ENCODE measurements around the gene UQCRQ. TPM values are rescaled to one million over a fixed set of nuclear protein-coding genes. Genes with fewer than 3 reads are reported as not detected.
"Not testable (repeated sequence)": the region's sequence is repeated elsewhere in the genome, so short reads cannot be mapped to it uniquely, and the experiment has no call there.

The UQCRQ gene
- total RNA-seq, 1 donor from 2014 or later, result 75.8 TPM

GRCh38 chr5:132831095-132831860 lies 35.2 kb upstream of the UQCRQ start:
- FAIRE-seq, result no peak

DNA sequence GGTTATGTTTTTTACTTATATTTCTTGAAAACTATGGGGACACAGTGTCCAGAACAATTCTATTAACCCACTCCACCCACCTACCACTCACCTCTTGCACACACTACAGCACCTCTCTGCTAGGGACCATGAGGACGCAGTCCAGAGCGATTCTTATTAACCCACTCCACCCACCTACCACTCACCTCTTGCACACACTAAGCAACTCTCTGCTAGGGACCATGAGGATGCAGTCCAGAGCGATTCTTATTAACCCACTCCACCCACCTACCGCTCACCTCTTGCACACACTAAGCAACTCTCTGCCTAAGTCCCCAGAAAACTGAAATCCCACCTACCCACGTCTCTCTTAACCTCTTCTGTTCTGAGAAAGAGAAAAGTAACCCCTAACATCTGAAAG lies 33.8 kb upstream of the UQCRQ start:
- FAIRE-seq (no peak), DNase-seq (ENCODE audit: low spot score in 2 of 2) (no peak)

More at GRCh38 chr5:132831095-132831860, 35.2 kb upstream of the UQCRQ start:
- no peak for DNase-seq (ENCODE audit: low spot score in 2 of 2)

DNA sequence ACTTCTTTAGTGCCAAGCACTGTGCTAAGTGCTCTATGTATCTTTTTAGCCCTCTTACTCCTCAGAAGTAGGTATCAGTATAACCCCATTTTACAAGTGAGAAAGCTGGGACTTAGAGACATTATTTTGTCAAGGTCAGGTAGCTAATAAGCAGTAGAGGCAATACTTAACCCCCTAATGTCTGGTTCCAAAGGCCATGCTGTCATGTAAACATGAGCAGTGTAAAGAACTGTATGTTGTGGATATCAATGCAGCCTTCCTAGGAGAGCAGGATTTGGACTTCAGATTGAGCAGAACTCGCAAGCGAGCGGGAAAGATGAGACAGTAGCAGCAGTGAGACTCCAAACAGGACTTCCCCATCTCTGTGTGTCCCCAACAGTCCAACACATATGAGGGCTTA lies 32.4 kb upstream of the UQCRQ start:
- DNase-seq (ENCODE audit: low spot score in 2 of 2), result no peak
- no peak for FAIRE-seq

DNA sequence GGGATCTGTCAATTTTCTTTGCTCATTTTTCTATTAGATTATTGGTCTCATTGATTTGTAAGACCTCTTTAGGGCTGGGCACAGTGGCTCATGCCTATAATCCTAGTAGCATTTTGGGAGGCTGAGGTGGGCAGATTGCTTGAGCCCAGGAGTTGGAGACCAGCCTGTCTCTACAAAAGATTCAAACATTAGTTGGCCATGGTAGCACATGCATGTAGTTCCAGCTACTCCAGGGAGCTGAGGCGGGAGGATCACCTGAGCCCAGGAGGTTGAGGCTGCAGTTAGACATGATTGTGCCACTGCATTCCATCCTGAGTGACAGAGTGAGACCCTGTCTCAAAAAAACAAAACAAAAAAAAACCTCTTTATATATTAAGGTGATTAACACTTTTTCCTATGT lies 29.6 kb upstream of the UQCRQ start:
- FAIRE-seq (no peak), DNase-seq (ENCODE audit: low spot score in 2 of 2) (no peak)

DNA sequence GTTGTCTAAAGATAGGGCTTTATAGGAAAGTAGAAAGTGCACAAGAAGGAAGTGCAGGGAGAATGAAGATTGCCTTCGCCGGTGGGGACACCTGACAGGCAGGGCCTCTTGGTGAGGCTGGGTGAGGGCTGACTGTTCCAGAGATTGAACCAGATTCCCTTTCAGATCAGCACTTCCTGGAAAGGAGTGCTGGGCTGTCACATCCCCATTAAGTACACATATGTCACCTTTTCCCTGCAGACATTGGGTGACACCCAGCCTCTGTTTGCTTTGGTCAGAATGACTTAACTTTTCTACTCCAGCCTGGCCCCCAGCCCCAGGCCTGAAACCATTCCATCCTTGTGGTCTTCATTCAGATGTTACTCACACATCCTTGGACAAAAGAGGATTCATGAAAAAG lies 28.6 kb upstream of the UQCRQ start:
- FAIRE-seq (no peak), DNase-seq (ENCODE audit: low spot score in 2 of 2) (no peak)

DNA sequence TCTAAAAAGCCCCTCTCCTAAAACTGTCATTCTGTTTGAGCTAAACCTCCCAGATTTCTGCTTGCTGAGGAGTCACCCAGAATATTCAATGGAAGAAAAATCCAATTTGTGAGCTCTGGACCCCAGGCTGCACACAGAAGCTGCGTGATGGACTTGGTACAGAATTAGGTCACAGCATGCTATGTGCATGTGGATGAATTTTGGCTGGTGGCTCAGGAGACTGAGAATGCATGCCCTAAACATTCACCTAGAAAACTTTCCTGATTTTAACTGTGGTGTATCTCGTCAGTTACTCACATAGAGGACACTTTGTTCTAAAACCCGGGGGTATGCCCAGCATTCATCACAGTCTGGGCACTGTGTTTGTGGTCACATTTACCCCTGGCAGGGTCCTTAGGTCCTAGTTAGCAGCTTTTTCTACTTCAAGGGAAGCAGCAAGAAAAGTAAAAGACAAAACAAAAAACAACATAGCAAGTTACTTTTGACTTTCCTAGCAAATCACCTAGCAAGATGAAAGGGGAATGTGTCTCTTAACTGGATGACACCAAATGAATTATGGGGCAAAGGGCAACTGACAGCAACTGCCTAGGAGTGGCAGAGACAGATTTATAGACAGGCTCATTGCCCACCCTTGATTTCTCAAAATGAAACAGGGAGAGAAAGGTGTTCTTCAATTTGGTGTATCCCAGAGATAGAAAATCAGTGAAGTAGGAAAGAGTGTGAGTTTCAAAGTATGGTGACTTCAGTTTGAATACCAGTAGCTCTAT lies 27.7 kb upstream of the UQCRQ start:
- no peak for FAIRE-seq
- DNase-seq (ENCODE audit: low spot score in 2 of 2), result no peak

- DNase-seq (ENCODE audit: low spot score in 2 of 2) (no peak), FAIRE-seq (no peak)
These were observed 26.8 kb upstream of the UQCRQ start for GRCh38 chr5:132839426-132840301.

GRCh38 chr5:132840313-132840712 lies 26.1 kb upstream of the UQCRQ start:
- DNase-seq (ENCODE audit: low spot score in 2 of 2) (no peak), FAIRE-seq (no peak)

DNA sequence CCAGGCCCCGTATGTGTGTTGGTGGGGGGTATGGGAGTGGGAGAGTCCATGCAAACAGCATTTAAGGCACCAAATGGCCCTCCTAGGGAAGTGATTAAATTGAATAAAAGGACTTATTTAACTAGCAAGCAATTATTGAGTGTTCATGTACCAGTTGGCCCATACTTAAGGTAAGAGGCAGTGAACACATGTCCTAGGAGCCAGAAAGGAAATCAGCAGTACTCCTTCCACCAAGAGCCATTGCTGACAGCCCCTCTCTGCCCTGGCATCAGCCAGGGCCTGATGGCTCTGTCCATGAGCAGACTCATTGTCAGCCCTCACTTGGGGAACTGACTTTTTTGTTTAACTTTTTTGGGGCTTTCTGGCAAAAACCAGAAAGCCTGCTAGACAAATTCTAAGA lies 25.5 kb upstream of the UQCRQ start:
- DNase-seq (ENCODE audit: low spot score in 2 of 2), result no peak
- FAIRE-seq, result no peak

DNA sequence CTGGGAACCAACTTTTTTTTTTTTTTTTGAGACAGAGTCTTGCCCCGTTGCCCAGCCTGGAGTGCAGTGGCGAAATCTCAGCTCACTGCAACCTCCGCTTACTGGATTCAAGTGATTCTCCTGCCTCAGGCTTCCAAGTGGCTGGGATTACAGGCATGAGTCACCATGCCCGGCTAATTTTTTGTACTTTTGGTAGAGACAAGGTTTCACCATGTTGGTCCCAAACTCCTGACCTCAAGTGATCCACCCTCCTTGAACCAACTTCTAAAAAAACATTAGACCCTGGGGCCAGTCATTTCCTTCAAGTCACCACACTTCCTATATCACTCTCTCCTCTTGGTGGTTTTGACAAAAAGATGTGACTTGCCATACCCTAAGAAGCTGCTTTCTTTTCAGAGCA lies 25.1 kb upstream of the UQCRQ start:
- FAIRE-seq, result no peak

DNA sequence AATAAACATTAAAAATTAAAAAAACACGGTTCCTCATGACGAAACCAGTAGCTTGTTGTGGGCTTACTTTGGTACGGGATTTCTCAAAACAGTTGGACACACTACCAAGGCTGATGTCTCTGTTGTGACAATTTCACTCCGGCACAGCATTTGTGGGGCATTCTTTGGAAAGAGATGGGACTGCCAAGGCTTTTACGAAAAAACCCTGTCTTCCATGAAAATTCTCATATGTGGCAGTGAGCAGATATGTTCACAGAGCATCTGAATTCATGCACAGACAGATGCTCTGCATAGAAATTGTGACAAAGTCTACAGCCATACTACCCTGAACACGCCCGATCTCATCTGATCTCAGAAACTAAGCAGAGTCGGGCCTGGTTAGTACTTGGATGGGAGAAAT lies 18.2 kb upstream of the UQCRQ start:
- DNase-seq (ENCODE audit: low spot score in 2 of 2), result no peak
- FAIRE-seq, result no peak

More for the DNA sequence above, 25.1 kb upstream of the UQCRQ start:
- DNase-seq (ENCODE audit: low spot score in 2 of 2), result no peak

DNA sequence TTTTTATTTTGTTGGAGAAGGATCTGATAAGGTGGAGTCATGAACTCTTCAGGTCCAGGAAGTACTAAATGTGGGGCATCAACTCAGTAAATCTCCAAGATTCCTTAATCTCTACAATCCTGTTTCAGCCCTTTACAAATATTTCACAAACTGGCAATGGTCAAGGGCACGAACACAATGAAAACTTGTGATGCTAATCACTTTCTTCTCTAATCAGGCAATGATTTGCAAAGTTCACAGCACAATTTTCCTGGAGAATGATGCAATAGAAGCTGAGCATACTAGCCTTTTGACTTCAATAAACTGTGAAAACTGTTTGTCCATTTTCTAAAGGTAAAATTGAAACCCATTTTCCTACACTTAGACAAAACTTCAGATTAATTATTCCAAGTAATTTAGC lies 17.1 kb upstream of the UQCRQ start:
- no peak for DNase-seq (ENCODE audit: low spot score in 2 of 2)
- no peak for FAIRE-seq

DNA sequence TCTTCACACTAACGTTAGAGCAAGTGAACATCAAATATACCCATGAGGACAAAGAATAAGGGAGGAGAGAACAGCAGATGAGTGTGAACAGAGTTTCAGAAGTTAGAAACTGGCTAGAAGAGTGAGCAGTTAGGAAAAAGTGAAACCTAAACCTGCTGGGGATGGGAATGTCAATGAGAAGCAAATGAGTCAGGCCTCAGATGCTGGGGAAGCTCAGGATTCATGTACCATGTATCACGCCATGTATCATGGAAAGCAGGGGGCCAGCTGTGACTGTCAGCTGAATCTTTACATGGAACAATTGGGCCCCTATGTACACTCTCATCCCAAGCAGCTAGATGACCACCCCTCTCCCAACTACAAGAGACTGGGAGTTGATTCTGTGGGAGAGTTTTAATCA lies 16.4 kb upstream of the UQCRQ start:
- DNase-seq (ENCODE audit: low spot score in 2 of 2) (no peak), FAIRE-seq (no peak)

GRCh38 chr5:132853323-132853722 lies 13.1 kb upstream of the UQCRQ start:
- FAIRE-seq, result no peak

GRCh38 chr5:132853790-132854189 lies 12.7 kb upstream of the UQCRQ start:
- DNase-seq (ENCODE audit: low spot score in 2 of 2), result no peak
- FAIRE-seq, result no peak

More at GRCh38 chr5:132853323-132853722, 13.1 kb upstream of the UQCRQ start:
- DNase-seq (ENCODE audit: low spot score in 2 of 2), result no peak

GRCh38 chr5:132854301-132854700 lies 12.1 kb upstream of the UQCRQ start:
- no peak for DNase-seq (ENCODE audit: low spot score in 2 of 2)
- FAIRE-seq, result no peak

GRCh38 chr5:132854992-132855391 lies 11.4 kb upstream of the UQCRQ start:
- FAIRE-seq; DNase-seq (ENCODE audit: low spot score in 2 of 2): not testable (repeated sequence)

DNA sequence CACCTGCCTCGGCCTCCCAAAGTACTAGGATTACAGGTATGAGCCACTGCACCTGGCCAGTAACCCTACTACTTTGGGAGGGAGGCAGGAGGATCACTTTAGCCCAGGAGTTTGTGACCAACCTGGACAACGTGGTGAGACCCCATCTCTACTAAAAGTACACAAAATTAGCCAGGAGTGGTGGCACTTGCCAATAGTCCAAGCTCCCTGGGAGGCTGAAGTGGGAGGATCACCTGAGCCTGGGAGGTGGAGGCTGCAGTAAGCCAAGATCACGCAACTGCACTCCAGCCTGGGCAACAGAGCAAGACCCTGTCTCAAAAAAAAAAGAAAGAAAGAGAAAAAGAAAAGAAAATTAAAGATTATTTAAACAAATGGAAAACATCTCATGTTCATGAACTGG lies 10.4 kb upstream of the UQCRQ start:
- no peak for FAIRE-seq

GRCh38 chr5:132859889-132860437 lies 6.5 kb upstream of the UQCRQ start:
- no peak for DNase-seq (ENCODE audit: low spot score in 2 of 2)
- no peak for FAIRE-seq

More for the DNA sequence above, 10.4 kb upstream of the UQCRQ start:
- no peak for DNase-seq (ENCODE audit: low spot score in 2 of 2)

- no peak for FAIRE-seq
- DNase-seq (ENCODE audit: low spot score in 2 of 2), result no peak
These were observed 5.7 kb upstream of the UQCRQ start for GRCh38 chr5:132860742-132861141.

Measured in frontal cortex (tissue), 4 donors.